Caki2 (cell line): Measurements from ENCODE around the gene RASSF4. TPM values are rescaled to one million over a fixed set of nuclear protein-coding genes. Genes with fewer than 3 reads are reported as not detected.
"Not testable (repeated sequence)": the region's sequence is repeated elsewhere in the genome, so short reads cannot be mapped to it uniquely, and the experiment has no call there.

ENCODE experiments used
- DNase-seq: peaks from one replicate; pipeline ENCODE4 v3.0.0-alpha.2; 2015; ENCODE audit warnings: low read depth
- in situ Hi-C: cut with HindIII; loops from 2 replicates; pipeline ENCODE4 v1.10.0; 2016; ENCODE audit warnings: low sequenced_read_pairs, low pct_unique_long_range_greater_than_20kb, mixed read lengths
- total RNA-seq: library from RNA; depleted of rRNA; stranded (reverse); fragments of >200 nt; shearing (Covaris generic); gene quantifications from 2 replicates; pipeline ENCODE4 v1.2.3, GENCODE V29; 2014; ENCODE audit warnings: low replicate concordance; rRNA removed

Gene RASSF4
- total RNA-seq, 1 experiment from 2014 or later = 2.9 TPM

GRCh38 chr10:45006276-45007030 lies 46.9 kb downstream of the RASSF4 start:
- no peak for DNase-seq
- in situ Hi-C loops = no loop called here

- DNase-seq = peak; percentile 82
- in situ Hi-C loops = no loop called here
Measured at GRCh38 chr10:45008524-45009161, 49.0 kb downstream of the RASSF4 start.

DNA sequence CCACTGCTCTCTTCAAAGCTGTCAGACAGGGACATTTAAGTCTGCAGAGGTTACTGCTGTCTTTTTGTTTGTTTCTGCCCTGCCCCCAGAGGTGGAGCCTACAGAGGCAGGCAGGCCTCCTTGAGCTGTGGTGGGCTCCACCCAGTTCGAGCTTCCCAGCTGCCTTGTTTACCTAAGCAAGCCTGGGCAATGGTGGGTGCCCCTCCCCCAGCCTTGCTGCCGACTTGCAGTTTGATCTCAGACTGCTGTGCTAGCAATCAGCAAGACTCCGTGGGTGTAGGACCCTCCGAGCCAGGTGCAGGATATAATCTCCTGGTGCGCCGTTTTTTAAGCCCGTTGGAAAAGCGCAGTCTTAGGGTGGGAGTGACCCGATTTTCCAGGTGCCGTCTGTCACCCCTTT lies 55.0 kb downstream of the RASSF4 start:
- in situ Hi-C loops, DNase-seq: not testable (repeated sequence)

DNA sequence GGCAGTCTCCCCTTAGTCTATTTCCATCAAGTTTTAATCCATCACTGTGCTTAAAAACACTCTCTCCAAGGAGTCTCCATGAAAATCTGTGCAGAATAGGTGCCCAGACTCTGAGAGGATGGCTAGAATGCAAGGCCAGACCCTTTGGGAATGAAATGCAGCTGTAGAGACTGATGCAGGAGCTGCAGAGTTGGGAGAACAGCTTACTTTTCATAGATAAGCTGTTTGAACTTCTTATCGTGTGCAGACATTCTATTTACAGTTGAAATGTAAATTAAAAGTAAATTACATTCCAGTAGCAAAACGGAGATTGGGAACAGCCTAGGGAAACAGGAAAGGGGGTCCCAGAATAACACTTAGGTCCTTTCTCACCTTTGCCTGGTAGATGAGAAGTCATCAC lies 56.0 kb downstream of the RASSF4 start:
- in situ Hi-C loops = no loop called here
- no peak for DNase-seq

DNA sequence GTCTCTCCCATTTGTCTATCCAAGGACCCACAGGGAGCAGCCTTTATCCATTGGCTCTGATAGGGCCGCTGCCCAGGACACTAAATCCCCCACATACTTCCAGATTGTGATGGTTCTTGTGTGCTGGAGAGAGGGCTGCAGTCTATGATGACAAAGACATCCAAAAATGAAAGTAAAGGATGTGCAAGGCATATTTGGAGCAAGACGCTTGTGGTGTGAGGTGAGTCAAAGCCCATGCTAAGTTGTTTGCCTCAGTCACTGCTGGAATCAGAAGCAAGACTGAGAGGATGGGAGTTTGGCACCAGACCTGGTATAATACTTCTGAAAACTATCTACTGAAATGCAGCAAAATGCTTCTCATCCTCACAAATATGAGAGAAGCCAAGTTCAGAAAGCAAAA lies 63.8 kb downstream of the RASSF4 start:
- no peak for DNase-seq
- in situ Hi-C loops = no loop called here

- in situ Hi-C loops = no loop called here
- DNase-seq = no peak
Measured at GRCh38 chr10:45034301-45034700, 74.7 kb downstream of the RASSF4 start.

- DNase-seq = no peak
- in situ Hi-C loops = no loop called here
Measured at GRCh38 chr10:45035673-45036072, 76.1 kb downstream of the RASSF4 start.

GRCh38 chr10:45040921-45041542 lies 81.4 kb downstream of the RASSF4 start:
- in situ Hi-C loops = no loop called here
- peak; percentile 2 for DNase-seq

- DNase-seq = no peak
- in situ Hi-C loops = no loop called here
Measured at GRCh38 chr10:45044290-45044689, 84.7 kb downstream of the RASSF4 start.

Other genes with a start within 250 kb of the RASSF4 start
- 1.5 TPM in 1 of 2 replicates, not detected in the other for gene TMEM72, start 48.5 kb upstream of the RASSF4 start, total RNA-seq
- 0.43 and 2.8 TPM in 2 replicates for gene DEPP1, start 19.0 kb downstream of the RASSF4 start, total RNA-seq
- 0.09 TPM in 1 of 2 replicates, not detected in the other for gene ZNF22, start 41.1 kb downstream of the RASSF4 start, total RNA-seq